Measurements from ENCODE around the gene RIN3.

- TF ChIP-seq, protein P1, sequence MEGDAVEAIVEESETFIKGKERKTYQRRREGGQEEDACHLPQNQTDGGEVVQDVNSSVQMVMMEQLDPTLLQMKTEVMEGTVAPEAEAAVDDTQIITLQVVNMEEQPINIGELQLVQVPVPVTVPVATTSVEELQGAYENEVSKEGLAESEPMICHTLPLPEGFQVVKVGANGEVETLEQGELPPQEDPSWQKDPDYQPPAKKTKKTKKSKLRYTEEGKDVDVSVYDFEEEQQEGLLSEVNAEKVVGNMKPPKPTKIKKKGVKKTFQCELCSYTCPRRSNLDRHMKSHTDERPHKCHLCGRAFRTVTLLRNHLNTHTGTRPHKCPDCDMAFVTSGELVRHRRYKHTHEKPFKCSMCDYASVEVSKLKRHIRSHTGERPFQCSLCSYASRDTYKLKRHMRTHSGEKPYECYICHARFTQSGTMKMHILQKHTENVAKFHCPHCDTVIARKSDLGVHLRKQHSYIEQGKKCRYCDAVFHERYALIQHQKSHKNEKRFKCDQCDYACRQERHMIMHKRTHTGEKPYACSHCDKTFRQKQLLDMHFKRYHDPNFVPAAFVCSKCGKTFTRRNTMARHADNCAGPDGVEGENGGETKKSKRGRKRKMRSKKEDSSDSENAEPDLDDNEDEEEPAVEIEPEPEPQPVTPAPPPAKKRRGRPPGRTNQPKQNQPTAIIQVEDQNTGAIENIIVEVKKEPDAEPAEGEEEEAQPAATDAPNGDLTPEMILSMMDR (IDR thresholded peaks at IDR 0.05), result no peak
- no peak for TF ChIP-seq ZFX (IDR thresholded peaks at IDR 0.05; ENCODE audit: borderline replicate concordance)
These were observed 145.1 kb downstream of the RIN3 start for GRCh38 chr14:92658684-92659083.
